Measurements from ENCODE around the gene NPHP4. TPM values are rescaled to one million over a fixed set of nuclear protein-coding genes. Genes with fewer than 3 reads are reported as not detected.

Gene NPHP4
- total RNA-seq, 1 experiment from 2014 or later, result 16.8 TPM

- H3K4me1 Mint-ChIP-seq, result peaks cover 11% of the 10 kb centered on the region
Measured at GRCh38 chr1:5986018-5986417, 6.2 kb downstream of the NPHP4 start.

DNA sequence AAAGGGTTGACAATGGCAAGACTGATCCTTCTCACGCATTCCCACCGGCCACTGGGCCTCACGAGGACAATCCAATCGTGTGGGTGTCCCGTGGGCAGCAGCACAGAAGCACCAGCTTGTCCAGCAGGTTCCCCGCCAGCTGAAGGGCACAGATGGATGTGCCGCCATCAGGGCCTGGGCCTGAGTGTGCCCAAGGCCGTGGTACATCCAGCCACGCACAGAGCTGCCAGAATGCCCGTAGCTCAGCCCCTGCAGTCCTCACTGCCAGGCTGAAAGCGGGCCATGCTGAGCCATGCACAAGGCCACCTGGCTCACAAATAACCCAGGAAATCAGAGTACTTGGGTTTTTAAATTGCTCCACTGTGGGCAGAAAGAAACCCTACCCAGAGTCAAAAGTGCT is 7.0 kb downstream of the NPHP4 start:
- H3K4me1 Mint-ChIP-seq, result peaks cover 14% of the 10 kb centered on the region
- CTCF ChIA-PET, result no interaction called here
- no peak for ATAC-seq
- POLR2A ChIA-PET, result no interaction called here
- no peak overlapping the region for H3K27ac Mint-ChIP-seq
- no peaks in the 10 kb centered on the region for H3K9me3 Mint-ChIP-seq
- peaks cover 4% of the 10 kb centered on the region; the same call in 1 of the 2 replicates for H3K36me3 Mint-ChIP-seq
- H3K27me3 Mint-ChIP-seq (ENCODE audit: low read depth), result peaks cover 3% of the 10 kb centered on the region; the same call in 1 of the 2 replicates
- no peak overlapping the region for H3K4me3 Mint-ChIP-seq
- no peak for DNase-seq (ENCODE audit: low spot score)
- TF ChIP-seq, protein P1, sequence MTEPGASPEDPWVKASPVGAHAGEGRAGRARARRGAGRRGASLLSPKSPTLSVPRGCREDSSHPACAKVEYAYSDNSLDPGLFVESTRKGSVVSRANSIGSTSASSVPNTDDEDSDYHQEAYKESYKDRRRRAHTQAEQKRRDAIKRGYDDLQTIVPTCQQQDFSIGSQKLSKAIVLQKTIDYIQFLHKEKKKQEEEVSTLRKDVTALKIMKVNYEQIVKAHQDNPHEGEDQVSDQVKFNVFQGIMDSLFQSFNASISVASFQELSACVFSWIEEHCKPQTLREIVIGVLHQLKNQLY (CRISPR knock-in tag; IDR thresholded peaks at IDR 0.05), result no peak
- TF ChIP-seq ZNF512 (CRISPR knock-in tag; IDR thresholded peaks at IDR 0.05; ENCODE audit: borderline replicate concordance) (no peak), ZNF671 (CRISPR knock-in tag; IDR thresholded peaks at IDR 0.05) (no peak), USF2 (CRISPR knock-in tag; IDR thresholded peaks at IDR 0.05) (no peak), TEAD4 (CRISPR knock-in tag; IDR thresholded peaks at IDR 0.05) (no peak), ZNF121 (CRISPR knock-in tag; IDR thresholded peaks at IDR 0.05) (no peak), PRRX2 (CRISPR knock-in tag; IDR thresholded peaks at IDR 0.05) (no peak), E2F4 (CRISPR knock-in tag; IDR thresholded peaks at IDR 0.05; ENCODE audit: borderline replicate concordance, low read depth) (no peak), ELF4 (CRISPR knock-in tag; IDR thresholded peaks at IDR 0.05; ENCODE audit: low read depth) (no peak), ZNF416 (CRISPR knock-in tag; IDR thresholded peaks at IDR 0.05) (no peak), SMAD3 (CRISPR knock-in tag; IDR thresholded peaks at IDR 0.05; ENCODE audit: borderline replicate concordance) (no peak), JAZF1 (CRISPR knock-in tag; IDR thresholded peaks at IDR 0.05) (no peak), ATF1 (CRISPR knock-in tag; IDR thresholded peaks at IDR 0.05) (no peak)
- TF ChIP-seq, protein P2, sequence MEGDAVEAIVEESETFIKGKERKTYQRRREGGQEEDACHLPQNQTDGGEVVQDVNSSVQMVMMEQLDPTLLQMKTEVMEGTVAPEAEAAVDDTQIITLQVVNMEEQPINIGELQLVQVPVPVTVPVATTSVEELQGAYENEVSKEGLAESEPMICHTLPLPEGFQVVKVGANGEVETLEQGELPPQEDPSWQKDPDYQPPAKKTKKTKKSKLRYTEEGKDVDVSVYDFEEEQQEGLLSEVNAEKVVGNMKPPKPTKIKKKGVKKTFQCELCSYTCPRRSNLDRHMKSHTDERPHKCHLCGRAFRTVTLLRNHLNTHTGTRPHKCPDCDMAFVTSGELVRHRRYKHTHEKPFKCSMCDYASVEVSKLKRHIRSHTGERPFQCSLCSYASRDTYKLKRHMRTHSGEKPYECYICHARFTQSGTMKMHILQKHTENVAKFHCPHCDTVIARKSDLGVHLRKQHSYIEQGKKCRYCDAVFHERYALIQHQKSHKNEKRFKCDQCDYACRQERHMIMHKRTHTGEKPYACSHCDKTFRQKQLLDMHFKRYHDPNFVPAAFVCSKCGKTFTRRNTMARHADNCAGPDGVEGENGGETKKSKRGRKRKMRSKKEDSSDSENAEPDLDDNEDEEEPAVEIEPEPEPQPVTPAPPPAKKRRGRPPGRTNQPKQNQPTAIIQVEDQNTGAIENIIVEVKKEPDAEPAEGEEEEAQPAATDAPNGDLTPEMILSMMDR (IDR thresholded peaks at IDR 0.05), result no peak
- TF ChIP-seq, protein P3, sequence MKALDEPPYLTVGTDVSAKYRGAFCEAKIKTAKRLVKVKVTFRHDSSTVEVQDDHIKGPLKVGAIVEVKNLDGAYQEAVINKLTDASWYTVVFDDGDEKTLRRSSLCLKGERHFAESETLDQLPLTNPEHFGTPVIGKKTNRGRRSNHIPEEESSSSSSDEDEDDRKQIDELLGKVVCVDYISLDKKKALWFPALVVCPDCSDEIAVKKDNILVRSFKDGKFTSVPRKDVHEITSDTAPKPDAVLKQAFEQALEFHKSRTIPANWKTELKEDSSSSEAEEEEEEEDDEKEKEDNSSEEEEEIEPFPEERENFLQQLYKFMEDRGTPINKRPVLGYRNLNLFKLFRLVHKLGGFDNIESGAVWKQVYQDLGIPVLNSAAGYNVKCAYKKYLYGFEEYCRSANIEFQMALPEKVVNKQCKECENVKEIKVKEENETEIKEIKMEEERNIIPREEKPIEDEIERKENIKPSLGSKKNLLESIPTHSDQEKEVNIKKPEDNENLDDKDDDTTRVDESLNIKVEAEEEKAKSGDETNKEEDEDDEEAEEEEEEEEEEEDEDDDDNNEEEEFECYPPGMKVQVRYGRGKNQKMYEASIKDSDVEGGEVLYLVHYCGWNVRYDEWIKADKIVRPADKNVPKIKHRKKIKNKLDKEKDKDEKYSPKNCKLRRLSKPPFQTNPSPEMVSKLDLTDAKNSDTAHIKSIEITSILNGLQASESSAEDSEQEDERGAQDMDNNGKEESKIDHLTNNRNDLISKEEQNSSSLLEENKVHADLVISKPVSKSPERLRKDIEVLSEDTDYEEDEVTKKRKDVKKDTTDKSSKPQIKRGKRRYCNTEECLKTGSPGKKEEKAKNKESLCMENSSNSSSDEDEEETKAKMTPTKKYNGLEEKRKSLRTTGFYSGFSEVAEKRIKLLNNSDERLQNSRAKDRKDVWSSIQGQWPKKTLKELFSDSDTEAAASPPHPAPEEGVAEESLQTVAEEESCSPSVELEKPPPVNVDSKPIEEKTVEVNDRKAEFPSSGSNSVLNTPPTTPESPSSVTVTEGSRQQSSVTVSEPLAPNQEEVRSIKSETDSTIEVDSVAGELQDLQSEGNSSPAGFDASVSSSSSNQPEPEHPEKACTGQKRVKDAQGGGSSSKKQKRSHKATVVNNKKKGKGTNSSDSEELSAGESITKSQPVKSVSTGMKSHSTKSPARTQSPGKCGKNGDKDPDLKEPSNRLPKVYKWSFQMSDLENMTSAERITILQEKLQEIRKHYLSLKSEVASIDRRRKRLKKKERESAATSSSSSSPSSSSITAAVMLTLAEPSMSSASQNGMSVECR (CRISPR knock-in tag; IDR thresholded peaks at IDR 0.05; ENCODE audit: borderline replicate concordance), result no peak

More at GRCh38 chr1:5986018-5986417, 6.2 kb downstream of the NPHP4 start:
- ChIA-PET POLR2A (no interaction called here), CTCF (no interaction called here)
- Mint-ChIP-seq H3K27me3 (ENCODE audit: low read depth) (peaks cover 6% of the 10 kb centered on the region; the same call in 1 of the 2 replicates), H3K9me3 (no peaks in the 10 kb centered on the region), H3K4me3 (no peak overlapping the region), H3K27ac (no peak overlapping the region), H3K36me3 (peaks cover 4% of the 10 kb centered on the region; the same call in 1 of the 2 replicates)
- ATAC-seq (no peak), DNase-seq (ENCODE audit: low spot score) (no peak)
- TF ChIP-seq CDX4 (CRISPR knock-in tag; IDR thresholded peaks at IDR 0.05; ENCODE audit: borderline replicate concordance) (no peak), IRF2 (CRISPR knock-in tag; IDR thresholded peaks at IDR 0.05; ENCODE audit: borderline replicate concordance, low read depth) (no peak), ZNF396 (CRISPR knock-in tag; IDR thresholded peaks at IDR 0.05; ENCODE audit: borderline replicate concordance) (no peak), HMGXB4 (CRISPR knock-in tag; IDR thresholded peaks at IDR 0.05) (no peak), KAT7 (CRISPR knock-in tag; IDR thresholded peaks at IDR 0.05; ENCODE audit: borderline replicate concordance) (no peak), ELF4 (CRISPR knock-in tag; IDR thresholded peaks at IDR 0.05; ENCODE audit: low read depth) (no peak)
- TF ChIP-seq, protein P4, sequence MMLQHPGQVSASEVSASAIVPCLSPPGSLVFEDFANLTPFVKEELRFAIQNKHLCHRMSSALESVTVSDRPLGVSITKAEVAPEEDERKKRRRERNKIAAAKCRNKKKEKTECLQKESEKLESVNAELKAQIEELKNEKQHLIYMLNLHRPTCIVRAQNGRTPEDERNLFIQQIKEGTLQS (CRISPR knock-in tag; conservative IDR thresholded peaks at IDR 0.05), result no peak
